Measurements from ENCODE around the gene BABAM2. TPM values are rescaled to one million over a fixed set of nuclear protein-coding genes. Genes with fewer than 3 reads are reported as not detected.

BABAM2 gene
- total RNA-seq, 1 experiment from 2014 or later = 40.8 TPM

GRCh38 chr2:27980242-27980641 is 89.7 kb downstream of the BABAM2 start:
- Histone ChIP-seq H3K4me1 (ENCODE audit: low read length) (peaks cover 3% of the 10 kb centered on the region; the same call in 1 of the 2 replicates), H2AFZ (ENCODE audit: low read length) (no peak overlapping the region), H3K27me3 (ENCODE audit: low read length) (no peaks in the 10 kb centered on the region), H3K9ac (ENCODE audit: low read length) (no peak overlapping the region), H3K79me2 (ENCODE audit: low read length) (no peaks in the 10 kb centered on the region), H4K20me1 (ENCODE audit: insufficient read depth, low read depth, low read length) (no peaks in the 10 kb centered on the region; the same call in 1 of the 2 replicates), H3K4me3 (ENCODE audit: low read length) (no peak overlapping the region), H3K36me3 (ENCODE audit: insufficient read depth, low read length) (no peaks in the 10 kb centered on the region), H3K27ac (ENCODE audit: low read length) (no peak overlapping the region), H3K4me2 (ENCODE audit: low read depth, low read length, poor library complexity, severe bottlenecking) (no peak overlapping the region), H3K9me3 (ENCODE audit: low read length) (peaks cover 7% of the 10 kb centered on the region; the same call in 1 of the 2 replicates), H3K9me2 (replicated peaks; ENCODE audit: insufficient read depth, low read length) (no peaks in the 10 kb centered on the region)
- no peak for DNase-seq

- no peak overlapping the region for H3K27ac ChIP-seq (ENCODE audit: low read length)
- no peak overlapping the region for H3K4me2 ChIP-seq (ENCODE audit: low read depth, low read length, poor library complexity, severe bottlenecking)
- no peak for DNase-seq
- no peaks in the 10 kb centered on the region for H3K79me2 ChIP-seq (ENCODE audit: low read length)
- no peak overlapping the region for H3K4me3 ChIP-seq (ENCODE audit: low read length)
- H3K9ac ChIP-seq (ENCODE audit: low read length) = no peak overlapping the region
- peaks cover 6% of the 10 kb centered on the region; the same call in 1 of the 2 replicates for H4K20me1 ChIP-seq (ENCODE audit: insufficient read depth, low read depth, low read length)
- no peaks in the 10 kb centered on the region for H3K9me2 ChIP-seq (replicated peaks; ENCODE audit: insufficient read depth, low read length)
- H2AFZ ChIP-seq (ENCODE audit: low read length) = no peak overlapping the region
- H3K27me3 ChIP-seq (ENCODE audit: low read length) = no peaks in the 10 kb centered on the region
- peaks cover 3% of the 10 kb centered on the region; the same call in 1 of the 2 replicates for H3K4me1 ChIP-seq (ENCODE audit: low read length)
- peaks cover 7% of the 10 kb centered on the region; the same call in 1 of the 2 replicates for H3K9me3 ChIP-seq (ENCODE audit: low read length)
- no peaks in the 10 kb centered on the region for H3K36me3 ChIP-seq (ENCODE audit: insufficient read depth, low read length)
These were observed 93.6 kb downstream of the BABAM2 start for GRCh38 chr2:27984153-27984552.

DNA sequence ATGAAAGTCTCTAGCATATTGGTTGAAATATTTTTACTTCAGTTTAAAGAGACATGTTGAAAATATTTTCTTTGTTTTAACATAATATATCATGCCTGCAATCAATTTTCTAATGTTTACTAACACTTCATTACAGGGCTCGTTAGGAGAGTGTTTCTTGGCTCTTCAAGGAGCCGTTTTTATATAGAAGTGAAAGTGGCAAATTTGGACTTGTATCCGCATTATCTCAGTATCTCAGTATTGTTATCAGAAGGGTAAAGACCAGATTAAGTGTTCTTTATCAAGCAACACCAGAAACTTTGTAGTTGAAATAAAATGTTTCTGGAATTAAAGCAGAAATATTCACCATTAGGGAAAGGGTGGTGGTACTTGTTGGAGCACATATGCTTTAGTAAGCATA is 97.8 kb downstream of the BABAM2 start:
- Histone ChIP-seq H4K20me1 (ENCODE audit: insufficient read depth, low read depth, low read length) (0 out of 2 replicates have a peak, but pooled peaks cover 13% of the 10 kb centered on the region), H3K27ac (ENCODE audit: low read length) (no peak overlapping the region), H3K9me2 (replicated peaks; ENCODE audit: insufficient read depth, low read length) (no peaks in the 10 kb centered on the region), H3K79me2 (ENCODE audit: low read length) (no peaks in the 10 kb centered on the region), H3K9me3 (ENCODE audit: low read length) (peaks cover 3% of the 10 kb centered on the region; the same call in 1 of the 2 replicates), H3K4me3 (ENCODE audit: low read length) (no peak overlapping the region), H3K4me2 (ENCODE audit: low read depth, low read length, poor library complexity, severe bottlenecking) (no peak overlapping the region), H3K27me3 (ENCODE audit: low read length) (no peaks in the 10 kb centered on the region), H2AFZ (ENCODE audit: low read length) (no peak overlapping the region), H3K9ac (ENCODE audit: low read length) (no peak overlapping the region), H3K36me3 (ENCODE audit: insufficient read depth, low read length) (no peaks in the 10 kb centered on the region), H3K4me1 (ENCODE audit: low read length) (no peaks in the 10 kb centered on the region)
- DNase-seq = no peak

GRCh38 chr2:27988718-27989117 is 98.2 kb downstream of the BABAM2 start:
- no peak for DNase-seq
- Histone ChIP-seq H3K4me1 (ENCODE audit: low read length) (no peaks in the 10 kb centered on the region), H3K9me2 (replicated peaks; ENCODE audit: insufficient read depth, low read length) (no peaks in the 10 kb centered on the region), H3K27ac (ENCODE audit: low read length) (no peak overlapping the region), H3K9me3 (ENCODE audit: low read length) (no peaks in the 10 kb centered on the region; the same call in 1 of the 2 replicates), H3K27me3 (ENCODE audit: low read length) (no peaks in the 10 kb centered on the region), H4K20me1 (ENCODE audit: insufficient read depth, low read depth, low read length) (peaks cover 13% of the 10 kb centered on the region; the same call in 1 of the 2 replicates), H2AFZ (ENCODE audit: low read length) (no peak overlapping the region), H3K4me3 (ENCODE audit: low read length) (no peak overlapping the region), H3K79me2 (ENCODE audit: low read length) (no peaks in the 10 kb centered on the region), H3K36me3 (ENCODE audit: insufficient read depth, low read length) (no peaks in the 10 kb centered on the region), H3K9ac (ENCODE audit: low read length) (no peak overlapping the region), H3K4me2 (ENCODE audit: low read depth, low read length, poor library complexity, severe bottlenecking) (no peak overlapping the region)

DNA sequence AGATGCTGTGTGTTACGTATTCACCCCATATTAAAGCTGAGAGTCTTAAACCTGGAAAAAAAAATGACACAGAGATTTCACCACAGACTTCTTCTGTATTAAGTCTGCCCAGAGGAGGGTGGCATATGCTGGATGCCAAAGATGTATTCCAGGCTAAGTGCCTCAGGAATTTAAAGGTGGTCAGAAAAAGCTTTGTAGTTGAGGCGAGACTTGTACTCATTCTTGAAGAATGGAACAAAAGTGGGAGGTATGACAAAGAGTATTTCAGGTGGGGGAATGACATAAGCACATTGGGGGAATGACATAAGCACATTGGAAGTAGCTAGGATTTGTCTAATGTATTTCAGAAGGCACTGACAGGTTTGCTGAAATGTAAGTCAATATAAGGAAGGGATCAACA is 98.6 kb downstream of the BABAM2 start:
- Histone ChIP-seq H3K4me2 (ENCODE audit: low read depth, low read length, poor library complexity, severe bottlenecking) (no peak overlapping the region), H3K27ac (ENCODE audit: low read length) (no peak overlapping the region), H3K4me1 (ENCODE audit: low read length) (no peaks in the 10 kb centered on the region), H3K4me3 (ENCODE audit: low read length) (no peak overlapping the region), H3K79me2 (ENCODE audit: low read length) (no peaks in the 10 kb centered on the region), H3K9ac (ENCODE audit: low read length) (no peak overlapping the region), H2AFZ (ENCODE audit: low read length) (no peak overlapping the region), H4K20me1 (ENCODE audit: insufficient read depth, low read depth, low read length) (peaks cover 13% of the 10 kb centered on the region; the same call in 1 of the 2 replicates), H3K9me2 (replicated peaks; ENCODE audit: insufficient read depth, low read length) (no peaks in the 10 kb centered on the region), H3K27me3 (ENCODE audit: low read length) (no peaks in the 10 kb centered on the region), H3K9me3 (ENCODE audit: low read length) (no peaks in the 10 kb centered on the region), H3K36me3 (ENCODE audit: insufficient read depth, low read length) (no peaks in the 10 kb centered on the region)
- DNase-seq = no peak

- no peak overlapping the region for H3K9ac ChIP-seq (ENCODE audit: low read length)
- H3K9me2 ChIP-seq (replicated peaks; ENCODE audit: insufficient read depth, low read length) = no peaks in the 10 kb centered on the region
- H3K79me2 ChIP-seq (ENCODE audit: low read length) = no peaks in the 10 kb centered on the region
These were observed 99.6 kb downstream of the BABAM2 start for GRCh38 chr2:27990030-27990590.

DNA sequence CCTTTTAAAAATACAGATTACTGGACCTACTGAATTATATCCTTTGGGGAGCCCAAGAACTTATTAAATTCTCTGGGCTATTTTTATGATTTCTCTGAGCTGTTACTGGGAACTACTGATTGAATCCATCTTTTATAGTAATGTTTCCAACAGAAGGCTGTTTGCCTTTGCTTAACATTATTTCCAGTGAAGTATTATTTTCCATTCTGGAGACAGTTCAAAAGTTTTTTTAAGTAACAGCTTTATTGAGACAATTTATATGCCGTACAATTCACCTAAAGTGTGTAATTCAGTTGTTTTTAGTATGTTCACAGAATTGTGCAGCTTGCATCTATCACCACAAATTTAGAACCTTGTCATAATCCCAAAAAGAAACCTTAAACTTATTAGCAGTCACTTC is 100.6 kb downstream of the BABAM2 start:
- Histone ChIP-seq H3K9me3 (ENCODE audit: low read length) (no peaks in the 10 kb centered on the region), H3K9me2 (replicated peaks; ENCODE audit: insufficient read depth, low read length) (no peaks in the 10 kb centered on the region), H3K4me2 (ENCODE audit: low read depth, low read length, poor library complexity, severe bottlenecking) (no peak overlapping the region), H3K79me2 (ENCODE audit: low read length) (no peaks in the 10 kb centered on the region), H3K4me3 (ENCODE audit: low read length) (no peak overlapping the region), H3K4me1 (ENCODE audit: low read length) (no peaks in the 10 kb centered on the region), H3K36me3 (ENCODE audit: insufficient read depth, low read length) (no peaks in the 10 kb centered on the region), H4K20me1 (ENCODE audit: insufficient read depth, low read depth, low read length) (peaks cover 27% of the 10 kb centered on the region), H3K9ac (ENCODE audit: low read length) (no peak overlapping the region), H2AFZ (ENCODE audit: low read length) (no peak overlapping the region), H3K27me3 (ENCODE audit: low read length) (no peaks in the 10 kb centered on the region), H3K27ac (ENCODE audit: low read length) (no peak overlapping the region)
- no peak for DNase-seq

More at GRCh38 chr2:27990030-27990590, 99.6 kb downstream of the BABAM2 start:
- Histone ChIP-seq H4K20me1 (ENCODE audit: insufficient read depth, low read depth, low read length) (peaks cover 22% of the 10 kb centered on the region), H2AFZ (ENCODE audit: low read length) (no peak overlapping the region), H3K4me1 (ENCODE audit: low read length) (no peaks in the 10 kb centered on the region), H3K36me3 (ENCODE audit: insufficient read depth, low read length) (no peaks in the 10 kb centered on the region), H3K27ac (ENCODE audit: low read length) (no peak overlapping the region), H3K27me3 (ENCODE audit: low read length) (no peaks in the 10 kb centered on the region), H3K4me3 (ENCODE audit: low read length) (no peak overlapping the region), H3K9me3 (ENCODE audit: low read length) (no peaks in the 10 kb centered on the region), H3K4me2 (ENCODE audit: low read depth, low read length, poor library complexity, severe bottlenecking) (no peak overlapping the region)
- no peak for DNase-seq

- Histone ChIP-seq H4K20me1 (ENCODE audit: insufficient read depth, low read depth, low read length) (peaks cover 25% of the 10 kb centered on the region), H2AFZ (ENCODE audit: low read length) (no peak overlapping the region), H3K9me3 (ENCODE audit: low read length) (no peaks in the 10 kb centered on the region), H3K27me3 (ENCODE audit: low read length) (no peaks in the 10 kb centered on the region), H3K9me2 (replicated peaks; ENCODE audit: insufficient read depth, low read length) (no peaks in the 10 kb centered on the region), H3K4me2 (ENCODE audit: low read depth, low read length, poor library complexity, severe bottlenecking) (no peak overlapping the region), H3K27ac (ENCODE audit: low read length) (no peak overlapping the region), H3K4me3 (ENCODE audit: low read length) (no peak overlapping the region), H3K4me1 (ENCODE audit: low read length) (no peaks in the 10 kb centered on the region), H3K9ac (ENCODE audit: low read length) (no peak overlapping the region), H3K79me2 (ENCODE audit: low read length) (no peaks in the 10 kb centered on the region), H3K36me3 (ENCODE audit: insufficient read depth, low read length) (no peaks in the 10 kb centered on the region)
- no peak for DNase-seq
These were observed 102.4 kb downstream of the BABAM2 start for GRCh38 chr2:27992787-27993401.
